ENCODE data around the gene ACOXL.

Gene ACOXL

GRCh38 chr2:111017909-111018308 lies 285.5 kb downstream of the ACOXL start:
- DNase-seq, result no peak

- no peak for DNase-seq
Measured at GRCh38 chr2:111019381-111019780, 287.0 kb downstream of the ACOXL start.

- no peak for DNase-seq
Measured at GRCh38 chr2:111022633-111023032, 290.3 kb downstream of the ACOXL start.

GRCh38 chr2:111024496-111024895 lies 292.1 kb downstream of the ACOXL start:
- no peak for DNase-seq

- DNase-seq, result no peak
Measured at GRCh38 chr2:111025288-111025687, 292.9 kb downstream of the ACOXL start.

GRCh38 chr2:111028720-111029119 lies 296.3 kb downstream of the ACOXL start:
- DNase-seq, result no peak

GRCh38 chr2:111029181-111029927 lies 297.0 kb downstream of the ACOXL start:
- DNase-seq, result no peak

- DNase-seq, result no peak
Measured at GRCh38 chr2:111030260-111030891, 298.0 kb downstream of the ACOXL start.

- DNase-seq, result no peak
Measured at GRCh38 chr2:111030945-111031344, 298.6 kb downstream of the ACOXL start.

- no peak for DNase-seq
Measured at GRCh38 chr2:111031546-111032478, 299.4 kb downstream of the ACOXL start.

- no peak for DNase-seq
Measured at GRCh38 chr2:111032721-111033429, 300.5 kb downstream of the ACOXL start.

GRCh38 chr2:111034146-111034545 lies 301.8 kb downstream of the ACOXL start:
- DNase-seq, result no peak

GRCh38 chr2:111034606-111035005 lies 302.2 kb downstream of the ACOXL start:
- DNase-seq, result no peak

GRCh38 chr2:111035830-111036441 lies 303.6 kb downstream of the ACOXL start:
- no peak for DNase-seq

GRCh38 chr2:111037128-111037527 lies 304.8 kb downstream of the ACOXL start:
- DNase-seq, result no peak

GRCh38 chr2:111039628-111040383 lies 307.4 kb downstream of the ACOXL start:
- DNase-seq, result no peak

- no peak for DNase-seq
Measured at GRCh38 chr2:111041398-111042202, 309.2 kb downstream of the ACOXL start.

GRCh38 chr2:111042261-111042660 lies 309.9 kb downstream of the ACOXL start:
- no peak for DNase-seq

- no peak for DNase-seq
Measured at GRCh38 chr2:111042772-111043771, 310.7 kb downstream of the ACOXL start.
